Subcutaneous adipose tissue (tissue), 4 donors: ENCODE results near the gene TEX29. TPM values are rescaled to one million over a fixed set of nuclear protein-coding genes. Genes with fewer than 3 reads are reported as not detected.

Source experiments
- CTCF ChIP-seq: fragments of 450-650 bp; IDR thresholded peaks from one replicate; pipeline ENCODE4 v1.5.1; 2016; ENCODE audit warnings: low read depth, mild to moderate bottlenecking, control low read depth, antibody characterized with exemption, moderate library complexity
- total RNA-seq, 4 donors: library from RNA; depleted of rRNA; stranded (reverse); fragments of >200 nt; gene quantifications; one replicate each; pipeline ENCODE4 v1.1.0, GENCODE V29; 2016

Gene TEX29
- total RNA-seq, 4 donors from 2014 or later, result not detected

GRCh38 chr13:111323950-111324651, 3.7 kb downstream of the TEX29 start:
- no peak for TF ChIP-seq CTCF

- TF ChIP-seq CTCF, result no peak
These were observed 4.3 kb downstream of the TEX29 start for GRCh38 chr13:111324736-111325135.

- TF ChIP-seq CTCF, result no peak
These were observed 4.9 kb downstream of the TEX29 start for GRCh38 chr13:111325146-111325890.

GRCh38 chr13:111325941-111326620, 5.6 kb downstream of the TEX29 start:
- TF ChIP-seq CTCF, result no peak

- TF ChIP-seq CTCF, result no peak
These were observed 6.2 kb downstream of the TEX29 start for GRCh38 chr13:111326621-111326965.

- no peak for TF ChIP-seq CTCF
These were observed 6.7 kb downstream of the TEX29 start for GRCh38 chr13:111326981-111327642.
